Dendritic cell treated with granulocyte-macrophage colony-stimulating factor and Interleukin-4, amounts not matched to agents 40 ng/mL and 50 ng/mL, for 4 days (primary cell): ENCODE results near the gene TXNRD2.
"Not testable (repeated sequence)": the region's sequence is repeated elsewhere in the genome, so short reads cannot be mapped to it uniquely, and the experiment has no call there.

Experiments used
- H3K27ac Mint-ChIP-seq: one replicate; pipeline ENCODE4 v1.8.0; 2022; ENCODE audit warnings: mild to moderate bottlenecking, mixed read lengths
- H3K27me3 Mint-ChIP-seq: one replicate; pipeline ENCODE4 v1.8.0; 2022; ENCODE audit warnings: mild to moderate bottlenecking, mixed read lengths
- H3K36me3 Mint-ChIP-seq: one replicate; pipeline ENCODE4 v1.8.0; 2022; ENCODE audit warnings: low read depth, mixed read lengths
- H3K4me1 Mint-ChIP-seq: one replicate; pipeline ENCODE4 v1.8.0; 2022; ENCODE audit warnings: low read depth, mixed read lengths
- H3K4me3 Mint-ChIP-seq: one replicate; pipeline ENCODE4 v1.8.0; 2022; ENCODE audit warnings: mild to moderate bottlenecking, moderate library complexity, mixed read lengths
- H3K9me3 Mint-ChIP-seq: one replicate; pipeline ENCODE4 v1.8.0; 2022; ENCODE audit warnings: mixed read lengths
- intact Hi-C: fragments of 100-400 bp; cut with micrococcal nuclease; formaldehyde crosslinking; loops from one replicate; pipeline ENCODE4 v1.15.0; 2022

TXNRD2 gene

DNA sequence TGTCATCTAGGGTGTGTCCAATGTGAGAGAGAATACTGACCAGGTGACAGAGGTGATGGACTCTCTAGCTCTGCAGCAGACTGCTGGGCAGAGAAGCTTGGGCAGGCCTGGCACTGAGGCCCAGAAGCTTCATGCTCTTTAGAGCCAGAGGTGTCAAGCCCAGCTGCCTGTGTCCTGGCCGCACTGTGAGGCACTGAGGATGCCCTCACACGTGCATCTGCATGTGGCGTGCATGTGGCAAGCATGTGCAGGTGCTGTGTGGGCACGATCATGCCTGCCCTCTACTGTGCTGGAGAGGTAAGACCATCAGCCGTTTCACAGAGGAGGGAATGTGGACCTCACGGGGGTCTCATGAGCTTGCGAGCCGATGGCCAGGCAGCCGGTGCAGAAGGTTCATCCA is 15.8 kb upstream of the TXNRD2 start:
- peaks cover 43% of the 10 kb centered on the region for H3K4me1 Mint-ChIP-seq
- peaks cover 71% of the 10 kb centered on the region for H3K36me3 Mint-ChIP-seq
- intact Hi-C loops: no loop called here
- H3K27me3 Mint-ChIP-seq: no peaks in the 10 kb centered on the region
- no peak overlapping the region for H3K27ac Mint-ChIP-seq
- no peak overlapping the region for H3K4me3 Mint-ChIP-seq
- H3K9me3 Mint-ChIP-seq: no peaks in the 10 kb centered on the region

GRCh38 chr22:19955241-19956128 is 13.9 kb upstream of the TXNRD2 start:
- Mint-ChIP-seq H3K27ac (no peak overlapping the region), H3K27me3 (no peaks in the 10 kb centered on the region), H3K36me3 (peaks cover 66% of the 10 kb centered on the region), H3K9me3 (no peaks in the 10 kb centered on the region), H3K4me1 (peaks cover 41% of the 10 kb centered on the region), H3K4me3 (no peak overlapping the region)
- intact Hi-C loops: no loop called here

- peaks cover 39% of the 10 kb centered on the region for H3K4me1 Mint-ChIP-seq
- no peaks in the 10 kb centered on the region for H3K9me3 Mint-ChIP-seq
- intact Hi-C loops: no loop called here
- no peak overlapping the region for H3K4me3 Mint-ChIP-seq
- H3K36me3 Mint-ChIP-seq: peaks cover 58% of the 10 kb centered on the region
- no peak overlapping the region for H3K27ac Mint-ChIP-seq
- no peaks in the 10 kb centered on the region for H3K27me3 Mint-ChIP-seq
These were observed 9.7 kb upstream of the TXNRD2 start for GRCh38 chr22:19951346-19951745.

DNA sequence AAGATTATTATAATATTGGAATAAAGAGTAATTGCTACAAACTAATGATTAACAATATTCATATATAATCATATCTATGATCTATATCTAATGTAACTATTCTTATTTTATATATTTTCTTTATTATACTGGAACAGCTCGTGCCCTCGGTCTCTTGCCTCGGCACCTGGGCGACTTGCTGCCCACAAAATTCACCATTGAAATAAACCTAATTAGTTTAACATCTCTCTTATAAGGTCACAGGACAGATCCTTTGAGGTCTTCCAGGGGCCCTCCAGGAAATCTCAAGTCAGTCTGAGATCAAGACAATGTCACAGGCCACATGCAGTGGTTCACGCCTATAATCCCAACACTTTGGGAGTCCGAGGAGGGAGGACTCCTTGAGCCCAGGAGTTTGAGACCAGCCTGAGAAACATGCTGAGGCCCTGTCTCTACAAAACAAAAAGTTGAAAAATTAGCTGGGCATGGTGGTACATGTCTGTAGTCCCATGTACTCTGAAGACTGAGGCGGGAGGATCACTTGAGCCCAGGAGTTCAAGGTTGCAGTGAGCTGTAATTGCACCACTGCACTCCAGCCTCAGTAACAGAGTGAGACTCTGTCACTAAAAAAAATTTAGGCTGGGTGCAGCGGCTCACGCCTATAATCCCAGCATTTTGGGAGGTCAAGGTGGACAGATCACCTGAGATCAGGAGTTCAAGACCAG is 6.6 kb upstream of the TXNRD2 start:
- H3K36me3 Mint-ChIP-seq: peaks cover 40% of the 10 kb centered on the region
- H3K4me1 Mint-ChIP-seq: peaks cover 38% of the 10 kb centered on the region
- H3K9me3 Mint-ChIP-seq: no peaks in the 10 kb centered on the region
- no peak overlapping the region for H3K4me3 Mint-ChIP-seq
- no peaks in the 10 kb centered on the region for H3K27me3 Mint-ChIP-seq
- no peak overlapping the region for H3K27ac Mint-ChIP-seq
- intact Hi-C loops: no loop called here

DNA sequence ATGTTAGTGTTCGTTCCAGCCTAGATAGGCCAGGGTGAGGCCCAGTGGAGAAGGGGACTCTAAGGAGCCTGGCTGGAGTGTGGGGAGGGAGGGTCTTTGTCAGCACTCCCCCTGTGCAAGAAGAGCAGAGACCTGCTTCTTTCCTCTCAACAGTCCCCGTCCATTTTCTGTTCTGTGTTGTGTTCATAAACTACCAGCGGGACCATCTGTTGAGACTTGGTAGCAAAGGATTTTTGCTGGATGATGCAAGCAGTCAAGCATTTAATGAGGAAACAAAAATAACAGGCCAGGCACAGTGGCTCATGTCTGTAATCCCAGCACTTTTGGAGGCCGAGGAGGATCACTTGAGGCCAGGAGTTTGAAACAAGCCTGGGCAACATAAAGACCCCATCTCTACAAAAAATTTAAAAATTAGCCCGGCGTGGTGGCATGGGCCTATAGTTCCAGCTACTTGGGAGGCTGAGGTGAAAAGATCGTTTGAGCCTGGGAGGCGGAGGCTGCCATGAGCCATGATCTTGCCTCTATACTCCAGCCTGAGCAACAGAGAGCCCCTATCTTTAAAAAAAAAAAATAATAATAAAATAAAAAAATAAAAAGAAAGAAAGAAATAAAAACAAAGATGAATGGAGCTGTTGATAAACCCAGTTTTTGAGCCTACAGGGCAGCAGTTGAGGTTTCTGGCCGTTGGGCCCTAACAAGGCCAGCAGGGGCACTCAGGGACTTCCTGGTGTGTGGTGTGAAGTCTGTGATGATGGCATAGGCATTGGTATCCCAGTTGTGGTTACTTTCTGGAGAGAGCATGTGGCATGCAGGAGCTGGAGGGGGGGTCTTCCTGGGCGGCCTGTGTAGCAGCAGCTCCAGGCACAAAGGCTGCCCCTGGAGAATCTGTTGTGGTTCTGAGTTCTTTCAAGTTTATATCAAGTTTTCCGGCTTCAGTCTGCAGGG is 1.7 kb upstream of the TXNRD2 start:
- Mint-ChIP-seq H3K4me3 (peak overlapping the region; percentile 91), H3K9me3 (no peaks in the 10 kb centered on the region), H3K36me3 (peaks cover 25% of the 10 kb centered on the region), H3K4me1 (peaks cover 66% of the 10 kb centered on the region), H3K27me3 (no peaks in the 10 kb centered on the region), H3K27ac (peak overlapping the region; percentile 99)
- intact Hi-C loops: no loop called here

DNA sequence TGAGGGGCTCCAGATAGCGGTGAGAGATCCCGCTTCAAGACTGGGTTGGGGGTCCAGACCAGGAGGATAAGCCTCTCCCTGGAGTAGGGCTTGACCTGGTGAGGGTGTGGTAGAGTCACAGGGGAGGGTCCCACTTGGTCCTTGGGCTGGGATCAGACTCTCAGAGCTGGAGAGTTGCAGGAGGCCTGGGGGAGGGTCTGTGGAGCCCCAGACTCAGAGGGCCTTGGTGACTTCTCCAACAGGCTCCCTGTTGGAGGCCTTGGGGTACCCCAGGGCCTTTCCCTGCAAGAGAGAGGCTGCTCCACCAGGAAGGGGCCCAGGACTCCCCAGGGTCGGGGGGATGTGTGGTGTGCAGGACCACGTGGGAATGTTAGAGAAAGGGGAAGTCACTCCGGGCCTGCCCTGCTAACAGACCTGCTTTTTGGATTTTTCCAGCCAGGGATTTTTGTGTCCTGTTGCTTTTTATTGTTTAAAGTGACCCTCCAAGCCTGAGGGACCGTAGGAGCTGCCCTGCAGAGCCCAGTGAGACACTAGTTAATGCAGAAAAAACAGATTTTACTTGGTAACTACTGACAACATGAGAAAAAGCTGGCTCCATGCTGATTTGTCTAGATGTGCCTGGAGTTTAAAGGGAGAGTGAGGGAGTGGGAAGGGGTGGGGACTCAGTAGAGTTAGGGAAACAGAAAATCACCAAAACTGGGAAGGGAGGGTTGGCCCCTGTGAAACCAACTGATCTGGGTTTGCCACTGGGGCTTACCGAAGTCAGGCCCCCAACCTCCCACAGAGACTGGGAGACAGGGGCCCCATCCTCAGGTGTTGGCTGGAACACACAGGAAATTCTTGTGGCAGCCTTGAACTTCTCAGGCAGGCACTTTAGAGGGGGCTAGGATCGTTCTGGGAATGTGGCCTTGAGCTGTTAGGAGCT is 801 bp upstream of the TXNRD2 start:
- H3K4me3 Mint-ChIP-seq: peak overlapping the region; percentile 91
- H3K27me3 Mint-ChIP-seq: no peaks in the 10 kb centered on the region
- peaks cover 72% of the 10 kb centered on the region for H3K4me1 Mint-ChIP-seq
- no peaks in the 10 kb centered on the region for H3K9me3 Mint-ChIP-seq
- peaks cover 21% of the 10 kb centered on the region for H3K36me3 Mint-ChIP-seq
- intact Hi-C loops: no loop called here
- H3K27ac Mint-ChIP-seq: peak overlapping the region; percentile 99

DNA sequence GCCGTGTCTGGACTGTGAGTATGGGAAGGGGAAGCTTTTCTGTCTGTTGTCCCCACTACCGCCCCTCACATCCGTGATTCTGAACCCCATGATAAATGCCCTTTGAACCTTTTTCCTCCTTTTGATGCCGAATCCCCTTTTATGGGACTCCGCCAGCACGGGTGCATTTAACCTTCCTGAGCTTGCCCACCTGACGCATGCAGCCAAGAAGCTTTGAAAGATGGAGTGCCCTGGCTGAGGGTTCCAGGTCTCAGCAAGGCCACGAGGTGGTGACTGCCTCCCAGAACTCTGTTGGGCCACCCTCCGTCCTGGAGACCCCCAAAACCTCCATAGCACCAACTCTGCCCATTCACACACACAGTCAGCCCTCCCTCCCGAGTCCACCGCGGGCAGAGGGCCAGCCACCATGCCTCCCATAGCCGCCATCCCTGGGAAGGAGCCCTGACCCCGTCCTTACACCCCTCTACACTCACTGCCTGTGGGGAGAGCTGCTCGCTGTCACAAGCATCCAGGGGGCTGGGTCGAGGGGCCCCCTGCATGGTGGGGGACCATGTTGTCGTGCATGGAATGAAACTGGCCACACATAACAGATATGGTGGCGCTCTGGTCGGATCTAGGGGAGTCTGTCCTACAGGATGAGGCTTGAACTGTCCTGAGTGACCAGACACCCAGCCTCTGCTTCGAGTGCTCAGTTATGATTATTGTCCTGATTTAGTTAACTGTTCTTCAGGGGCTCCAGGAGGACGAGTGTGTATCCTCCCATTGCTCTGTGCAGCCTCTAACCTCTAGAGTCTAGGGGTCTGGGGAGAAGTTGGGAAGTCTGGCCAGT is 868 bp downstream of the TXNRD2 start:
- Mint-ChIP-seq H3K4me1 (peaks cover 75% of the 10 kb centered on the region), H3K27ac (peak overlapping the region; percentile 99), H3K9me3 (peaks cover 13% of the 10 kb centered on the region), H3K36me3 (peaks cover 35% of the 10 kb centered on the region), H3K4me3 (peak overlapping the region; percentile 91), H3K27me3 (no peaks in the 10 kb centered on the region)
- intact Hi-C loops: no loop called here

GRCh38 chr22:19937616-19938473 is 3.8 kb downstream of the TXNRD2 start:
- intact Hi-C loops: no loop called here
- peaks cover 34% of the 10 kb centered on the region for H3K36me3 Mint-ChIP-seq
- peaks cover 20% of the 10 kb centered on the region for H3K9me3 Mint-ChIP-seq
- no peaks in the 10 kb centered on the region for H3K27me3 Mint-ChIP-seq
- H3K4me3 Mint-ChIP-seq: no peak overlapping the region
- peak overlapping the region; percentile 64 for H3K27ac Mint-ChIP-seq
- H3K4me1 Mint-ChIP-seq: peaks cover 76% of the 10 kb centered on the region

GRCh38 chr22:19936513-19936912 is 5.1 kb downstream of the TXNRD2 start:
- H3K36me3 Mint-ChIP-seq: peaks cover 26% of the 10 kb centered on the region
- no peaks in the 10 kb centered on the region for H3K27me3 Mint-ChIP-seq
- intact Hi-C loops: no loop called here
- no peak overlapping the region for H3K4me3 Mint-ChIP-seq
- H3K27ac Mint-ChIP-seq: peak overlapping the region; percentile 33
- H3K9me3 Mint-ChIP-seq: peaks cover 20% of the 10 kb centered on the region
- H3K4me1 Mint-ChIP-seq: peaks cover 78% of the 10 kb centered on the region

DNA sequence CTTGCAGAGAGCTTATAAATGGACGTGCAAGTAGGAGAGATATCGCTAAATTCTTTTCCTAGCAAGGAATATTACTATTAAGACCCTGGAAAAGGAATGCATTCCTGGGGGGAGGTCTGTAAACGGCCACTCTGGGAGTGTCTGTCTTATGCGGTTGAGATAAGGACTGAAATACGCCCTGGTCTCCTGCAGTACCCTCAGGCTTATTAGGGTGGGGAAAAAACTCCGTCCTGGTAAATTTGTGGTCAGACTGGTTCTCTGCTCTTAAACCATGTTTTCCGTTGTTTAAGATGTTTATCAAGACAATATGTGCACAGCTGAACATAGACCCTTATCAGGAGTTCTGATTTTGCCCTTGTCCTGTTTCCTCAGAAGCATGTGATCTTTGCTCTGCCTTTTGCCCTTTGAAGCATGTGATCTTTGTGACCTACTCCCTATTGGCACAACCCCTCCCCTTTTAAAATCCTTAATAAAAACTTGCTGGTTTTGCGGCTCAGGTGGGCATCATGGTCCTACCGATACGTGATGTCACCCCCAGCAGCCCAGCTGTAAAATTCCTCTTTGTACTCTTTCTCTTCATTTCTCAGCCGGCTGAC is 6.4 kb downstream of the TXNRD2 start:
- intact Hi-C loops, H3K4me3 Mint-ChIP-seq, H3K27me3 Mint-ChIP-seq: not testable (repeated sequence)
- Mint-ChIP-seq H3K36me3 (peaks cover 29% of the 10 kb centered on the region), H3K4me1 (peaks cover 72% of the 10 kb centered on the region), H3K9me3 (peaks cover 20% of the 10 kb centered on the region), H3K27ac (peak overlapping the region; percentile 33)

- Mint-ChIP-seq H3K4me1 (peaks cover 69% of the 10 kb centered on the region), H3K4me3 (no peak overlapping the region), H3K36me3 (peaks cover 36% of the 10 kb centered on the region), H3K9me3 (peaks cover 20% of the 10 kb centered on the region), H3K27ac (peak overlapping the region; percentile 40), H3K27me3 (no peaks in the 10 kb centered on the region)
- intact Hi-C loops: no loop called here
These were observed 8.0 kb downstream of the TXNRD2 start for GRCh38 chr22:19933341-19934241.
